HepG2 (cell line): Measurements from ENCODE around the gene POLRMT. TPM values are rescaled to one million over a fixed set of nuclear protein-coding genes. Genes with fewer than 3 reads are reported as not detected.

Experiments used
- ATAC-seq: fragments of 200-7000 bp; cut with Tn5 transposase; 3 replicates; pipeline ENCODE4 v1.9.1; 2020; ENCODE audit warnings: mild to moderate bottlenecking, moderate library complexity
- BruUV-seq: library from RNA; stranded (reverse); fragments of 400-500 nt; replicated peaks from 2 replicates; lab custom pipeline; 2021; lab: Mats Ljungman, UMichigan
- CTCF ChIA-PET: fragments of 300-600 bp; formaldehyde crosslinking; extraction: SDS; loops from one replicate; lab custom pipeline; 2021; ENCODE audit warnings: low total read pairs, inconsistent platforms, low intra/inter-chr PET ratio; lab: Yijun Ruan, JAX
- POLR2A ChIA-PET: fragments of 350-600 bp; sonication (Branson Sonifier 250); formaldehyde crosslinking; loops from one replicate; lab custom pipeline; 2020; ENCODE audit warnings: antibody characterized with exemption, inconsistent platforms; lab: Yijun Ruan, JAX
- DNase-seq: peaks from one replicate; pipeline ENCODE4 v3.0.0-alpha.2; 2015; ENCODE audit warnings: low spot score
- FAIRE-seq: peaks from 3 replicates; lab custom pipeline; 2011; peaks lifted over from hg19 to GRCh38; lab: Jason Lieb, UNC
- H2AFZ ChIP-seq: one replicate; pipeline ENCODE4 v1.6.1; 2011; ENCODE audit warnings: low read length, inconsistent platforms
- H3K27ac ChIP-seq: fragments of 300-600 bp; 3 replicates; pipeline ENCODE4 v1.8.0; 2011; ENCODE audit warnings: mixed run types, mild to moderate bottlenecking, mixed read lengths, low read length, inconsistent platforms; ENCODE audit not compliant: insufficient read depth; ENCODE audit errors: extremely low read length
- H3K27me3 ChIP-seq, 2 experiments: fragments of 200-600 bp in 1 of 2; 2 replicates in 1 of 2; 3 replicates in 1 of 2; pipeline versions ENCODE4 v1.6.0 to v1.8.0; 2011; ENCODE audit warnings: low read length in 2 of 2, mild to moderate bottlenecking in 2 of 2, moderate library complexity in 2 of 2, inconsistent platforms in 1 of 2; ENCODE audit not compliant: insufficient read depth in 2 of 2, control insufficient read depth in 1 of 2
- H3K36me3 ChIP-seq, 2 experiments: fragments of 200-600 bp in 1 of 2; replicated peaks in 1 of 2; 2 replicates in 1 of 2; 3 replicates in 1 of 2; pipeline versions ENCODE4 v1.5.1 to v1.8.0; 2011; ENCODE audit warnings: low read length in 2 of 2, inconsistent platforms in 1 of 2; ENCODE audit not compliant: insufficient read depth in 2 of 2, control insufficient read depth in 1 of 2
- H3K4me1 ChIP-seq: 2 replicates; pipeline ENCODE4 v1.5.1; 2012; ENCODE audit warnings: low read length, inconsistent platforms; ENCODE audit not compliant: insufficient read depth
- H3K4me2 ChIP-seq: 2 replicates; pipeline ENCODE4 v1.6.0; 2011; ENCODE audit warnings: low read depth, low read length, inconsistent platforms
- H3K4me3 ChIP-seq, 3 experiments: fragments of 200-600 bp in 1 of 3; sonication (generic), shearing (Covaris generic) in 1 of 3; replicated peaks in 1 of 3; 2 replicates each; pipeline ENCODE4 v1.5.1; 2011 to 2016; ENCODE audit warnings: low read length in 3 of 3, inconsistent platforms in 2 of 3, low read depth in 2 of 3, mild to moderate bottlenecking in 2 of 3, control low read depth in 1 of 3, mixed read lengths in 1 of 3; ENCODE audit not compliant: insufficient read depth in 1 of 3
- H3K79me2 ChIP-seq: one replicate; pipeline ENCODE4 v1.6.1; 2011; ENCODE audit warnings: low read length, inconsistent platforms; ENCODE audit not compliant: insufficient read depth
- H3K9ac ChIP-seq: 2 replicates; pipeline ENCODE4 v1.6.0; 2011; ENCODE audit warnings: mild to moderate bottlenecking, low read depth, low read length, inconsistent platforms; ENCODE audit not compliant: insufficient read depth
- H3K9me3 ChIP-seq: 2 replicates; pipeline ENCODE4 v1.5.1; 2012; ENCODE audit warnings: mild to moderate bottlenecking, low read length
- H4K20me1 ChIP-seq: 2 replicates; pipeline ENCODE4 v1.6.0; 2011; ENCODE audit warnings: inconsistent platforms, mild to moderate bottlenecking, low read length, moderate library complexity; ENCODE audit not compliant: insufficient read depth
- CHD2 ChIP-seq: IDR thresholded peaks from 2 replicates; pipeline ENCODE4 v1.6.1; 2011; ENCODE audit warnings: low read depth, low read length, improper control_type of control experiment
- CHD4 ChIP-seq: fragments of 200-600 bp; sonication (generic); IDR thresholded peaks from 2 replicates; pipeline ENCODE4 v1.7.0; 2017; ENCODE audit warnings: mild to moderate bottlenecking, low read length, borderline replicate concordance
- GTF3A ChIP-seq: sonication (generic); formaldehyde crosslinking; conservative IDR thresholded peaks from 2 replicates; pipeline ENCODE4 v1.4.0; 2020; ENCODE audit warnings: mild to moderate bottlenecking, missing genetic modification reagents
- ISL2 ChIP-seq: sonication (generic); formaldehyde crosslinking; IDR thresholded peaks from 2 replicates; pipeline ENCODE4 v1.5.0; 2020; ENCODE audit warnings: missing genetic modification reagents
- NR2F2 ChIP-seq: IDR thresholded peaks from 2 replicates; pipeline ENCODE4 v1.6.1; 2012; ENCODE audit warnings: low read depth, inconsistent platforms, borderline replicate concordance
- ZBTB4 ChIP-seq: sonication (generic); formaldehyde crosslinking; IDR thresholded peaks from 2 replicates; pipeline ENCODE4 v1.4.0; 2020; ENCODE audit warnings: missing genetic modification reagents, mild to moderate bottlenecking, borderline replicate concordance
- ZNF124 ChIP-seq: sonication (generic); formaldehyde crosslinking; IDR thresholded peaks from 2 replicates; pipeline ENCODE4 v1.4.0; 2020; ENCODE audit warnings: missing genetic modification reagents
- ZNF430 ChIP-seq: sonication (generic); formaldehyde crosslinking; IDR thresholded peaks from 2 replicates; pipeline ENCODE4 v1.9.0; 2021; ENCODE audit warnings: mild to moderate bottlenecking, missing genetic modification reagents
- ZNF572 ChIP-seq: sonication (generic); formaldehyde crosslinking; IDR thresholded peaks from 2 replicates; pipeline ENCODE4 v1.5.1; 2020; ENCODE audit warnings: mild to moderate bottlenecking, missing genetic modification reagents
- ZNF614 ChIP-seq: IDR thresholded peaks from 2 replicates; pipeline ENCODE4 v1.6.1; 2018; ENCODE audit warnings: missing biosample characterization, missing genetic modification reagents, inconsistent platforms, borderline replicate concordance
- WGBS: methylation state at CpG from one replicate; pipeline ENCODE4 v1.1.6; 2017; ENCODE audit warnings: low lambda C conversion rate; 5-methylcytosine and 5-hydroxymethylcytosine counted together
- in situ Hi-C: cut with HindIII; loops from 2 replicates; pipeline ENCODE4 v1.10.0; 2017; ENCODE audit warnings: low pct_unique_long_range_greater_than_20kb; ENCODE audit not compliant: extremely low pct_ligation_motif_present
- intact Hi-C: fragments of 100-400 bp; cut with micrococcal nuclease; formaldehyde crosslinking; loops from one replicate; pipeline ENCODE4 v1.10.0; 2022; ENCODE audit not compliant: unreplicated experiment
- polyA plus RNA-seq, 8 experiments: library from polyadenylated mRNA; depleted of rRNA in 3 of 8; stranded (reverse) in 7 of 8; unstranded in 1 of 8; fragments of >200 nt; fragmentation: Illumina TruSeq in 4 of 8; extraction: Trizol in 4 of 8; gene quantifications; 2 replicates each; pipeline versions ENCODE4 v1.2.1 to v1.2.3, GENCODE V29; 2011 to 2016; ENCODE audit warnings: low read depth in 4 of 8, missing spikeins in 1 of 8, mixed read lengths in 1 of 8; ENCODE audit not compliant: insufficient read depth in 1 of 8
- total RNA-seq, 5 experiments: library from RNA; depleted of rRNA; stranded (reverse); fragments of >200 nt; fragmentation: Illumina TruSeq; extraction: Trizol; gene quantifications; 2 replicates each; pipeline ENCODE4 v1.2.3, GENCODE V29; 2016; ENCODE audit warnings: low read depth in 1 of 5

POLRMT gene
- total and polyA plus RNA-seq, 2 of the 13 experiments (the other 11 are each of a cell fraction or from before 2014, with no cell fraction given) = 78.0 to 101 TPM

GRCh38 chr19:616062-616700 lies 17.2 kb downstream of the POLRMT start:
- CTCF ChIA-PET = no interaction called here

More at GRCh38 chr19:616062-616700, 17.2 kb downstream of the POLRMT start:
- ATAC-seq = no peak
- no peak for TF ChIP-seq ZNF124 (CRISPR knock-in tag)
- TF ChIP-seq ISL2 (CRISPR knock-in tag) = no peak
- no peak for TF ChIP-seq ZNF572 (CRISPR knock-in tag)
- no peak for TF ChIP-seq ZBTB4
- TF ChIP-seq NR2F2 = no peak
- TF ChIP-seq CHD4 = no peak
- TF ChIP-seq CHD2 = no peak
- TF ChIP-seq GTF3A (CRISPR knock-in tag) = no peak
- no peak for TF ChIP-seq ZNF614
- TF ChIP-seq ZNF430 (CRISPR knock-in tag) = no peak
- no peak overlapping the region for H3K9ac ChIP-seq
- no peaks in the 10 kb centered on the region for H3K9me3 ChIP-seq
- FAIRE-seq = no peak
- no peaks in the 10 kb centered on the region for H3K4me1 ChIP-seq
- H3K79me2 ChIP-seq = no peaks in the 10 kb centered on the region
- no peak overlapping the region for H3K27ac ChIP-seq
- no peaks in the 10 kb centered on the region for H4K20me1 ChIP-seq
- intact Hi-C loops = no loop called here
- no peak overlapping the region for H3K4me3 ChIP-seq
- peaks cover 9 to 25% of the 10 kb centered on the region in 2 experiments; a peak in 4 of 5 replicates for H3K36me3 ChIP-seq
- no peak overlapping the region for H3K4me2 ChIP-seq
- 99% methylated on average over 93 of the region's 97 CpGs for WGBS
- POLR2A ChIA-PET = no interaction called here
- H3K27me3 ChIP-seq = no peaks in the 10 kb centered on the region
- no peak overlapping the region for H2AFZ ChIP-seq
- no TSS peak for BruUV-seq
- in situ Hi-C loops = no loop called here
- DNase-seq = no peak
